Measurements from ENCODE around the gene ATP10A. TPM values are rescaled to one million over a fixed set of nuclear protein-coding genes. Genes with fewer than 3 reads are reported as not detected.

ATP10A gene
- total RNA-seq, 1 donor from 2014 or later = not detected

- DNase-seq = no peak
- Mint-ChIP-seq H3K4me3 (ENCODE audit: unreplicated experiment) (peak overlapping the region; percentile 5), H3K9me3 (ENCODE audit: unreplicated experiment) (peaks cover 8% of the 10 kb centered on the region), H3K27ac (ENCODE audit: unreplicated experiment) (no peak overlapping the region), H3K4me1 (ENCODE audit: low read depth, unreplicated experiment) (peaks cover 4% of the 10 kb centered on the region), H3K36me3 (ENCODE audit: unreplicated experiment) (peaks cover 6% of the 10 kb centered on the region), H3K27me3 (ENCODE audit: unreplicated experiment) (peaks cover 5% of the 10 kb centered on the region)
- no peak for TF ChIP-seq CTCF (IDR thresholded peaks at IDR 0.05; ENCODE audit: partially characterized antibody, unreplicated experiment)
These were observed 184.6 kb downstream of the ATP10A start for GRCh38 chr15:25678500-25678855.

- peaks cover 1% of the 10 kb centered on the region for H3K36me3 Mint-ChIP-seq (ENCODE audit: unreplicated experiment)
- H3K4me1 Mint-ChIP-seq (ENCODE audit: low read depth, unreplicated experiment) = peaks cover 4% of the 10 kb centered on the region
- peaks cover 8% of the 10 kb centered on the region for H3K9me3 Mint-ChIP-seq (ENCODE audit: unreplicated experiment)
- H3K4me3 Mint-ChIP-seq (ENCODE audit: unreplicated experiment) = no peak overlapping the region
- no peak for DNase-seq
- H3K27ac Mint-ChIP-seq (ENCODE audit: unreplicated experiment) = no peak overlapping the region
- H3K27me3 Mint-ChIP-seq (ENCODE audit: unreplicated experiment) = peaks cover 5% of the 10 kb centered on the region
- no peak for TF ChIP-seq CTCF (IDR thresholded peaks at IDR 0.05; ENCODE audit: partially characterized antibody, unreplicated experiment)
These were observed 185.2 kb downstream of the ATP10A start for GRCh38 chr15:25677719-25678499.

- no peaks in the 10 kb centered on the region for H3K36me3 Mint-ChIP-seq (ENCODE audit: unreplicated experiment)
- peaks cover 9% of the 10 kb centered on the region for H3K9me3 Mint-ChIP-seq (ENCODE audit: unreplicated experiment)
- TF ChIP-seq CTCF (IDR thresholded peaks at IDR 0.05; ENCODE audit: partially characterized antibody, unreplicated experiment) = no peak
- H3K4me1 Mint-ChIP-seq (ENCODE audit: low read depth, unreplicated experiment) = peaks cover 9% of the 10 kb centered on the region
- H3K27me3 Mint-ChIP-seq (ENCODE audit: unreplicated experiment) = peaks cover 5% of the 10 kb centered on the region
- H3K4me3 Mint-ChIP-seq (ENCODE audit: unreplicated experiment) = no peak overlapping the region
- DNase-seq = no peak
- no peak overlapping the region for H3K27ac Mint-ChIP-seq (ENCODE audit: unreplicated experiment)
These were observed 187.1 kb downstream of the ATP10A start for GRCh38 chr15:25676070-25676469.

GRCh38 chr15:25675396-25675795, 187.7 kb downstream of the ATP10A start:
- H3K27ac Mint-ChIP-seq (ENCODE audit: unreplicated experiment) = no peak overlapping the region
- peaks cover 9% of the 10 kb centered on the region for H3K9me3 Mint-ChIP-seq (ENCODE audit: unreplicated experiment)
- H3K36me3 Mint-ChIP-seq (ENCODE audit: unreplicated experiment) = no peaks in the 10 kb centered on the region
- no peak for TF ChIP-seq CTCF (IDR thresholded peaks at IDR 0.05; ENCODE audit: partially characterized antibody, unreplicated experiment)
- no peak overlapping the region for H3K4me3 Mint-ChIP-seq (ENCODE audit: unreplicated experiment)
- H3K4me1 Mint-ChIP-seq (ENCODE audit: low read depth, unreplicated experiment) = peaks cover 16% of the 10 kb centered on the region
- peaks cover 7% of the 10 kb centered on the region for H3K27me3 Mint-ChIP-seq (ENCODE audit: unreplicated experiment)
- DNase-seq = no peak

- Mint-ChIP-seq H3K27me3 (ENCODE audit: unreplicated experiment) (peaks cover 5% of the 10 kb centered on the region), H3K4me3 (ENCODE audit: unreplicated experiment) (no peak overlapping the region), H3K9me3 (ENCODE audit: unreplicated experiment) (peaks cover 9% of the 10 kb centered on the region), H3K27ac (ENCODE audit: unreplicated experiment) (no peak overlapping the region), H3K36me3 (ENCODE audit: unreplicated experiment) (no peaks in the 10 kb centered on the region), H3K4me1 (ENCODE audit: low read depth, unreplicated experiment) (peaks cover 20% of the 10 kb centered on the region)
- no peak for DNase-seq
- no peak for TF ChIP-seq CTCF (IDR thresholded peaks at IDR 0.05; ENCODE audit: partially characterized antibody, unreplicated experiment)
These were observed 188.2 kb downstream of the ATP10A start for GRCh38 chr15:25674913-25675312.

Measured in glutamatergic neuron (in vitro differentiated cells).